Measurements from ENCODE around the gene ARHGAP20. TPM values are rescaled to one million over a fixed set of nuclear protein-coding genes. Genes with fewer than 3 reads are reported as not detected.

ARHGAP20 gene, protein sequence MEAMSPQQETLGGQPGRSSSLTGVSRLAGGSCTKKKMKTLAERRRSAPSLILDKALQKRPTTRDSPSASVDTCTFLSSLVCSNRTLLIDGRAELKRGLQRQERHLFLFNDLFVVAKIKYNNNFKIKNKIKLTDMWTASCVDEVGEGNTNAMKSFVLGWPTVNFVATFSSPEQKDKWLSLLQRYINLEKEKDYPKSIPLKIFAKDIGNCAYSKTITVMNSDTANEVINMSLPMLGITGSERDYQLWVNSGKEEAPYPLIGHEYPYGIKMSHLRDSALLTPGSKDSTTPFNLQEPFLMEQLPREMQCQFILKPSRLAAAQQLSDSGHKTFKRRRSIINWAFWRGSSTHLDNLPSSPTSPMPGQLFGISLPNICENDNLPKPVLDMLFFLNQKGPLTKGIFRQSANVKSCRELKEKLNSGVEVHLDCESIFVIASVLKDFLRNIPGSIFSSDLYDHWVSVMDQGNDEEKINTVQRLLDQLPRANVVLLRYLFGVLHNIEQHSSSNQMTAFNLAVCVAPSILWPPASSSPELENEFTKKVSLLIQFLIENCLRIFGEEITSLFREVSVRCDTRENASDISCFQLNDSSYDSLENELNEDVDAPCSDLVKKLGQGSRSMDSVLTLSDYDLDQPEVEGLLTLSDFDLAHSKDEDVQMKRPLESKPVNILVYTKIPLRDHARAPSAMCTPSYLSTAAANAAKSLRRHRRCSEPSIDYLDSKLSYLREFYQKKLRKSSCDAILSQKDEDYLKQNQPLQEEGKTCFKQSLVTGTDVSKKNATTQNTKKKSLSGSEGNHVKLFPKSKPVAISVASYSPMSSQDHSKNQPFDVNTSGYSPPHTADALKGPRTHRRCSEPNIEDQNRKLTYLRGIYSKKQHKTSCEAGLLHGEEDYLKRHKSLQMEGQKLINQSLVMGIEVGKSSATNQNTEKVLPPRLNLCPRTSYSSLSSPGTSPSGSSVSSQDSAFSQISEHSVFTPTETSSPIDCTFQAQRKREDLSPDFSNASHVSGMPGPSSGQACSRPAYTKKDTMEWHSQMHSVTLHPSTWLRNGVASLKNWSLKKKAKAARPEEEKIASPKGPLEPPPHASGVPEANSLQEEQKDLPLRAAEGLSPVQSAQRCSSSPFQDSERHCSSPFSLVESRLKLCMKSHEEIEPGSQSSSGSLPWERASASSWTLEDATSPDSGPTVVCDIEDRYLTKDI
- under 1 TPM; 0.05 to 0.63 (median 0.36) TPM for polyA plus RNA-seq (ENCODE audit: low read depth in 6 of 6)

DNA sequence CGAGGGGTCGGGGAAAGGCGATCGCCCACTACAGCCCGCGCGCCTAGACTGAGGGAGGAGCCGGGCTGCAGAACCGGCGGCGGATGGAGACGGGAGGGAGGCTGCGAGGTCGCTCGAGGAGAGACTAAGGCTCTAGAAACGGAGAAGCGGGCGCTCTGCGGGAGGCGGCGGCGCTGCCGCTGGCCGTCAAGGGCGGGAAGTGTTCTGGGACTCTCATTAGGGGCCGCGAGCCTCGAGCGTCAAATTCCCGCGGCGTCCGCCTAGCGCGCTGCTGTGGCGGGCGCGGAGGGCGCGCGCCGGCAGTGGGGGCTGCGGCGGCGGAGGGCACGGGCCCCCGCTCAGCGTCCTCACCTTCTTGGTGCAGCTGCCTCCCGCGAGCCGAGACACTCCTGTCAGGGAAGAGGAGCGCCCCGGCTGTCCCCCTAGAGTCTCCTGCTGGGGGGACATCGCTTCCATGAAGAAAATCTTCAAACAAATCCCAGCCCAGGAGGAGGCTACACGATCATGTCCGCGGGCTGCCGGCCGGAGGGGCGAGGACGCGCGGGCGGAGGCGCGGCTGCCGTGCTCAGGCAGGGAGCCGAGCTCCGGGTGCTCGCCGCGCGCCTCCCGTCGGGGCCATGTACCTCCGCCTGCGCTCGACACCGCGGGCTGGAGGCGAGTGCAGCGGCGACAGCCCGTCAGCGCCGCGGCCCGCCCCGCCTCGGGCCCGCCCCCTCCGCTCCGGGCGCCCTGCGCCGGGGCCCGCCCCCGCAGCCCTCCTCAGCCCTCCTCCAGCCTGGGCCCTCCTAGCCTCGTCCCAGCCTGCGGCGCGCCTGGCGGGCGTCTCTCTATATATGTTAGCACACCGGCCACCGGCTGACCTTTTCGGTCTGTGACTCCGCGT is at the start of gene ARHGAP20:
Gene ARHGAP20 (minus strand): TSS at position 662 of the 883 bp plus-strand sequence. CDS start 206 bp downstream, at position 456.
- Mint-ChIP-seq H3K36me3 (peaks cover 0 to 6% of the 10 kb centered on the region in 2 donors), H3K4me3 (peak within 1 kb of the TSS; percentile 76 to 94 (median 88)), H3K27me3 (peaks cover 26 to 54% (median 41%) of the 10 kb centered on the region in 3 donors), H3K4me1 (peaks cover 19 to 29% (median 22%) of the 10 kb centered on the region in 3 donors), H3K9me3 (no peaks in the 10 kb centered on the region), H3K27ac (peak within 1 kb of the TSS; percentile 1 to 60 (median 34))
- ATAC-seq (ENCODE audit: low read depth in 2 of 2), result peak; percentile 86 to 87
- DNase-seq, result peak; percentile 69

DNA sequence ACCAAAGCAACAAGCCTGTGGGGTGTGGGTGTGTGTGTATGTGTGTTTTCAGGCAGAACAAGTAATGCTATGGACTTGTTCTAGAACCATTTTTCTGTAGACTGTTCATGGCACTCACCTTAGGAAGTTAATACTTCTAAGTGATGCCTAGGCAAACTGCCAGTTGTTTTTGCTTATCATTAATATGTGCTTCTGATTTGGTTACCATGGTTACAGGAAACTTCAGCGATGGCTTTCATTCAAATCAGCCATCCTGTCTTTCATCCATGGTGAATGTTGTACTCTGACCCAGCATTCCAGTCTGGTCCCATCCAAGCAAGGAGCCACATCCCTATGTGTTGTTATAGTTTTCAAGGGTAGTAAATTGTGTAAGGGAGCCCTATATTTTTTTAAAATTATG is 49.8 kb upstream of the ARHGAP20 start:
- Mint-ChIP-seq H3K9me3 (no peaks in the 10 kb centered on the region), H3K27ac (no peak overlapping the region), H3K4me3 (no peak overlapping the region), H3K4me1 (no peaks in the 10 kb centered on the region), H3K36me3 (no peaks in the 10 kb centered on the region), H3K27me3 (peaks cover 3 to 10% (median 9%) of the 10 kb centered on the region in 3 donors)
- DNase-seq, result no peak
- ATAC-seq (ENCODE audit: low read depth in 2 of 2), result no peak

DNA sequence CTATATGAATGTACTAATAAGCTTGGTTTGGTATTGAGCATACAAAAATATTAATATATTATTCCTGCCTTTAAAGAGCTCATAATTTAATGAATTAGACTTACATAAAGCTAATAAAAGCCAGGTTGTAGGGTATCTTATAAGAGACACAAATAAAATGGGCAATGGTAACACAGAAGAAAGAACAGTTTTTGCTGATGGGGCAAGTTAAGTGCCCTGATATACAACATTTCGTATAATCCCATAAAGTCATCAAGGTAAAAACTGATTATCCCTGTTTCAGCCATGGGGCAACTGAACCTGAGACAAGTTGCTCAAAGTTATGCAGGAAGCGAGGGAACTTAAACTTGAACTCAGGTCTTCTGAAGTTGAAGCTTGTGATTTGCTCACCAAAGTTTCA is 48.9 kb upstream of the ARHGAP20 start:
- DNase-seq, result no peak
- peaks cover 0 to 3% (median 0%) of the 10 kb centered on the region in 7 donors for H3K9me3 Mint-ChIP-seq
- H3K36me3 Mint-ChIP-seq, result no peaks in the 10 kb centered on the region
- no peak for ATAC-seq (ENCODE audit: low read depth in 2 of 2)
- H3K4me1 Mint-ChIP-seq, result no peaks in the 10 kb centered on the region
- no peak overlapping the region for H3K27ac Mint-ChIP-seq
- H3K27me3 Mint-ChIP-seq, result peaks cover 6 to 19% (median 14%) of the 10 kb centered on the region in 3 donors
- no peak overlapping the region for H3K4me3 Mint-ChIP-seq

DNA sequence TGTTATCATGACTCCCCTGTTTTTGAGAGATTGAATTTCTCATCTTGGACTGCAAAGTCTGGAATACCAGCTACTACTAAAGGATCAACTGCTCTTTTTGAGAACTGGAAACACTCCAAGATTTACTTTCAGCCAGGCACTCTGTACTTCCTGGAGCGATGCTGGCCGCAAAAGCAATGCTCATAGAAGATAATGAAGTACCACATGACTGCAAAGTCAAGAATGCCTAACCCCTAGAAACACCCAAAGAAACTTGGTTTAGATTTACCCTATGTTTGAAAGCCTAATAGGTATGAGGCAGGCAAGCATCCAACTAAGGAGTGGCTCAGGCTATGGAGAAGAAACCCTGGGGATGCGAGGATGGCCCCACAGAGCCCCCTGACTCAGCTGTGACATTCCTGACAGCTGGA is 47.7 kb upstream of the ARHGAP20 start:
- peaks cover 0 to 4% (median 0%) of the 10 kb centered on the region in 7 donors for H3K9me3 Mint-ChIP-seq
- no peak overlapping the region for H3K27ac Mint-ChIP-seq
- no peak for DNase-seq
- no peak for ATAC-seq (ENCODE audit: low read depth in 2 of 2)
- no peaks in the 10 kb centered on the region for H3K36me3 Mint-ChIP-seq
- peaks cover 5 to 23% (median 16%) of the 10 kb centered on the region in 3 donors for H3K27me3 Mint-ChIP-seq
- H3K4me3 Mint-ChIP-seq, result no peak overlapping the region
- no peaks in the 10 kb centered on the region for H3K4me1 Mint-ChIP-seq

DNA sequence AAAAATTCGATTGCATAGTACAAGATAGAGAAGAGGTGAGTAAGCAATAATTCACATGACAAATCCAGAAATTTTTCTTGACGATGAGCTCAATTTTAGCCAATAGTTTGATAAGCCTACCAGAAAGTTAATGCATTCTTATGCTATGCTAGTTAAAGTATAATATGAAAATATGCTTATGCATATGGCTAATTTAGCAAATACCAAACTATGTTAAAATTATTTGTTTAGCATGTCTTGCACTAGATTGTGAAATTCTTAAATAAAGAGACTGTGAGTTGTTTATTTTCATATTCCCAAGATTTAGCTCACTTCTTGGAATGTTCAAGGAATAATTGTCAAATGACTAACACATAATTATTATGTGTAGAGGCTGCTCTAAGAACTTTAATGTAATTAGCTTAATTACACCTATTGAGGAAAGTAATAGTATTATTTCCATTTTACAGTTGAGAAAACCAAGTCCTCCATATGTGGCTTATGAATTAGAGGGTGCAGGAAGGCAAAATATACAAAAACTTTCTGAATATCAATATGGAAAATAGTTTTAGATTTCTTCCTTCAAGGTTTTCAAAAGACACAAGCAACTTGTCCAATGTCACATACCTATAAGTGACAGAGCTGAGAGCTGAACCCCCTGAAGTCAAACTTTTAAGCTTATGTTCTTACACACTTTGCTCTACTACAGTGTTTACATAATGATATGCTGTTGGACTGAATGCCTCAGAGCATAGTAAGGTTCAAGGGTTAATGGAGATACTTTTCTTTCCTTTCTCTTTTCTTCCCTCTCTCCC is 45.9 kb upstream of the ARHGAP20 start:
- Mint-ChIP-seq H3K36me3 (peaks cover 2 to 6% of the 10 kb centered on the region in 2 donors), H3K27me3 (peaks cover 5 to 27% (median 19%) of the 10 kb centered on the region in 3 donors), H3K4me3 (no peak overlapping the region), H3K9me3 (peaks cover under 1 to 14% (median 6%) of the 10 kb centered on the region in 7 donors), H3K4me1 (no peaks in the 10 kb centered on the region), H3K27ac (no peak overlapping the region)
- ATAC-seq (ENCODE audit: low read depth in 2 of 2) (no peak), DNase-seq (no peak)

DNA sequence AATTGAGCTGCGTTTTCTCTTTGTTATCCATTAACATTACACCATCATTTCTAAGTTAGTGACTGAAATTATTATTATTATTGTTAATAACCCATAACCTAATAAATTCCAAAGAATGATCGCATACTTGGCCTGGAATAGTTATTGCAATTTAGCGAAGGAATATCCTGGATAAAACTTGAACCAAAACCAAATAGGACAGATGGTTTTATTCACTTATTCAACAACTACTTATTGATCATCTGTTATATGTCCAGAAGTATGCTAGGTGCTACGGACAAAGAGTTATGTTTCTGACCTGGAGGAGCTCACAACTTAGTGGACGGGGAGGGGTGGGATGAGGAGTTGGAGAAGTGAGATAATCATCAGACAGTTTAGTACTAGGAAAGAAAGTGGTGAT is 44.8 kb upstream of the ARHGAP20 start:
- no peak for ATAC-seq (ENCODE audit: low read depth in 2 of 2)
- no peaks in the 10 kb centered on the region for H3K4me1 Mint-ChIP-seq

DNA sequence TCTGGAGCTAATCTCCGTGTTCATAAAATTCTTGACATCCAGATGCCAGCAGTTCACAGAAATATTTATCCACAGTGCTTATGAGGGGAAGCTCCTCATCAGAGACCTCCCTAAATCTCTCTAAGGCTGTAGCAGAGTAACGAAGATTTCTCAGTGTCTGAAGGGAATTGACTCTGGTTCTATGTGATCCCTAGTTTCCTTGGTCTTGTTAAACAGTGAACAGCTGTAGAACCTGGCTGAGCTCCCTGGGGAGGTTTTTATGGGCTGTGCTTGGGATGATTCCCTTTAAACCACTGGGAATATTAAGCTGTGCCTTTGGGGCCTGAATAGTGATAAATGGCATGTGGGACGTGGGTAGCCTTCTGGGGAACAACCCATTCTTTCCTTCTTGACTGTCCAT is 43.7 kb upstream of the ARHGAP20 start:
- ATAC-seq (ENCODE audit: low read depth in 2 of 2) (no peak), DNase-seq (no peak)
- Mint-ChIP-seq H3K4me3 (no peak overlapping the region), H3K9me3 (peaks cover 11 to 32% (median 24%) of the 10 kb centered on the region in 7 donors), H3K27me3 (peaks cover 11 to 49% (median 40%) of the 10 kb centered on the region in 3 donors), H3K27ac (no peak overlapping the region), H3K36me3 (peaks cover 10 to 26% of the 10 kb centered on the region in 2 donors), H3K4me1 (no peaks in the 10 kb centered on the region)

More for the DNA sequence above, 44.8 kb upstream of the ARHGAP20 start:
- no peak for DNase-seq
- peaks cover 8 to 25% (median 17%) of the 10 kb centered on the region in 7 donors for H3K9me3 Mint-ChIP-seq
- no peak overlapping the region for H3K4me3 Mint-ChIP-seq
- no peak overlapping the region for H3K27ac Mint-ChIP-seq
- peaks cover 5 to 38% (median 29%) of the 10 kb centered on the region in 3 donors for H3K27me3 Mint-ChIP-seq
- peaks cover 10 to 17% of the 10 kb centered on the region in 2 donors for H3K36me3 Mint-ChIP-seq

DNA sequence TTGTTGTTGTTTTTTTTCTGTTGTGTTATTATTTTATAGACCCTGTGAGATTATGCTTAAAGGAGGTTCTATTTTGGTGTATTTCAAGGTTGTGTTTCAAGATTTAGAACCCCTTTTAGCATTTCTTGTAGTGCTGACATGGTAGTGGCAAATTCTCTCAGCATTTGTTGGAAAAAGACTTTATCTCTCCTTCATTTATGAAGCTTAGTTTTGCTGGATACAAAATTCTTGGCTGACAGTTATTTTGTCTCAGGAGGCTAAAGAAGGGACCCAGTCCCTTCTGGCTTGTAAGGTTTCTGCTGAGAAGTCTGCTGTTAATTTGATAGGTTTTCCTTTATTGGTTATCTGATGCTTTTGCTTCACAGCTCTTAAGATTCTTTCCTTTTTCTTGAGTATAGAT is 40.7 kb upstream of the ARHGAP20 start:
- Mint-ChIP-seq H3K27me3 (peaks cover 11 to 58% (median 48%) of the 10 kb centered on the region in 3 donors), H3K27ac (peak overlapping the region in 1 of 6 donors; percentile 6), H3K36me3 (peaks cover 10 to 26% of the 10 kb centered on the region in 2 donors), H3K4me1 (no peaks in the 10 kb centered on the region), H3K4me3 (no peak overlapping the region), H3K9me3 (peaks cover 11 to 52% (median 26%) of the 10 kb centered on the region in 7 donors)
- ATAC-seq (ENCODE audit: low read depth in 2 of 2) (no peak), DNase-seq (no peak)

DNA sequence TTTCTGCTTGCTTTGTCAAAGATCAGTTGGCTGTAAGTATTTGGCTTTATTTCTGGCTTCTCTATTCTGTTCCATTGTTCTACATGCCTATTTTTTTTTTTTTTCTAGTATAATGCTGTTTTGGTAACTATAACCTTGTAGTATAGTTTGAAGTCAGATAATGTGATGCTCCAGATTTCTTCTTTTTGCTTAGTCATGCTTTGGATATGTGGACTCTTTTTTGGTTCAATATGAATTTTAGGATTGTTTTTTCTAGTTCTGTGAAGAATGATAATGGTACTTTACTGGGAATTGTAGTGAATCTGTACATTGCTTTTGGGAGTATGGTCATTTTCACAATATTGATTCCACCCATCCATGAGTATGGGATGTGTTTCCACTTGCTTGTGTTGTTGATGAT is 37.9 kb upstream of the ARHGAP20 start:
- H3K27me3 Mint-ChIP-seq, result peaks cover 6 to 36% (median 33%) of the 10 kb centered on the region in 3 donors
- no peaks in the 10 kb centered on the region for H3K4me1 Mint-ChIP-seq
- peaks cover 10 to 26% of the 10 kb centered on the region in 2 donors for H3K36me3 Mint-ChIP-seq
- ATAC-seq (ENCODE audit: low read depth in 2 of 2), result no peak
- H3K9me3 Mint-ChIP-seq, result peaks cover 11 to 52% (median 26%) of the 10 kb centered on the region in 7 donors
- no peak overlapping the region for H3K4me3 Mint-ChIP-seq
- H3K27ac Mint-ChIP-seq, result no peak overlapping the region
- no peak for DNase-seq

DNA sequence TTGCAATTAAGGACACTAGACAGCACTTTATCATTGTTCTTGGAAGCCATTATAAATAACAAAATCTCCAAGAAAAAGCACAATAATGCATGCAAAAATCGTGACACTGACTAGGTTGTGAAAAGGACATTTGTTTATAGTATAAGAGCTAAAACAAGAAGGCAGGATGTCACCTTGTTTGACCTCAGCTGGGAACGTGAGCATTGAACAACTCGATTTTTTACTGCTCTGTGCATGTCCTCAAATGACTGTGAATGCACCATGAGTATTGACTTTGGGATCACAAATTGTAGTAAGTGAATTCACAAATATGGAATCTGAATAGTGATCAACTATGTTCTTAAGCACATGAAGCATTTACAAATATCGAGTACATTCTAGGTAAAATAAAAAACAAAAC is 35.3 kb upstream of the ARHGAP20 start:
- DNase-seq, result no peak
- Mint-ChIP-seq H3K27ac (no peak overlapping the region), H3K36me3 (peaks cover 2 to 13% of the 10 kb centered on the region in 2 donors), H3K9me3 (peaks cover 5 to 40% (median 12%) of the 10 kb centered on the region in 7 donors), H3K27me3 (peaks cover 10 to 29% (median 26%) of the 10 kb centered on the region in 3 donors), H3K4me3 (no peak overlapping the region), H3K4me1 (no peaks in the 10 kb centered on the region)
- no peak for ATAC-seq (ENCODE audit: low read depth in 2 of 2)

DNA sequence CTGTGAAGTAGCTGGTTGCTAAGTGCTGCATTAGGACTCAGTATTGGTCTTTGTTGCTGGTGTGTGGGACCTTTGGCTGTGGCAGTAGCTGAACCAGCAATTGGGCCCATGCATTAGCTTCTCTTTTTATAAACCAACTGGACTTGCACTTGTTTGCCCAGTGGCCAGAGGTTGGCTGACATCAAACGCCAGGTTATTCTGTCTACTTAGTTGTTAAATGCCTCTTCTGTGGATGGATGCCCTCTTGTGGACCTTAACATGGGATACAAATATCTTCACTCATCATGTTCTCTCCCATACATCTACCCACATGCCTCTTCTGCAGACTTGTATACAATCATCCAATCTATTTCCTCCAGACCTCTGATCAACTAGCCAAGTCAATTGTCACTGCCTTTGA is 26.4 kb upstream of the ARHGAP20 start:
- Mint-ChIP-seq H3K27ac (no peak overlapping the region), H3K36me3 (peaks cover 0 to 5% of the 10 kb centered on the region in 2 donors), H3K27me3 (peaks cover 11 to 19% (median 18%) of the 10 kb centered on the region in 3 donors), H3K4me1 (no peaks in the 10 kb centered on the region), H3K4me3 (no peak overlapping the region), H3K9me3 (no peaks in the 10 kb centered on the region)
- no peak for ATAC-seq (ENCODE audit: low read depth in 2 of 2)
- no peak for DNase-seq
